ENCODE measurements around the gene KCND1.
A peak's percentile ranks its signal among the peaks of the same experiment; 100 is the strongest.
"Not testable (repeated sequence)": the region's sequence is repeated elsewhere in the genome, so short reads cannot be mapped to it uniquely, and the experiment has no call there.

The KCND1 gene

DNA sequence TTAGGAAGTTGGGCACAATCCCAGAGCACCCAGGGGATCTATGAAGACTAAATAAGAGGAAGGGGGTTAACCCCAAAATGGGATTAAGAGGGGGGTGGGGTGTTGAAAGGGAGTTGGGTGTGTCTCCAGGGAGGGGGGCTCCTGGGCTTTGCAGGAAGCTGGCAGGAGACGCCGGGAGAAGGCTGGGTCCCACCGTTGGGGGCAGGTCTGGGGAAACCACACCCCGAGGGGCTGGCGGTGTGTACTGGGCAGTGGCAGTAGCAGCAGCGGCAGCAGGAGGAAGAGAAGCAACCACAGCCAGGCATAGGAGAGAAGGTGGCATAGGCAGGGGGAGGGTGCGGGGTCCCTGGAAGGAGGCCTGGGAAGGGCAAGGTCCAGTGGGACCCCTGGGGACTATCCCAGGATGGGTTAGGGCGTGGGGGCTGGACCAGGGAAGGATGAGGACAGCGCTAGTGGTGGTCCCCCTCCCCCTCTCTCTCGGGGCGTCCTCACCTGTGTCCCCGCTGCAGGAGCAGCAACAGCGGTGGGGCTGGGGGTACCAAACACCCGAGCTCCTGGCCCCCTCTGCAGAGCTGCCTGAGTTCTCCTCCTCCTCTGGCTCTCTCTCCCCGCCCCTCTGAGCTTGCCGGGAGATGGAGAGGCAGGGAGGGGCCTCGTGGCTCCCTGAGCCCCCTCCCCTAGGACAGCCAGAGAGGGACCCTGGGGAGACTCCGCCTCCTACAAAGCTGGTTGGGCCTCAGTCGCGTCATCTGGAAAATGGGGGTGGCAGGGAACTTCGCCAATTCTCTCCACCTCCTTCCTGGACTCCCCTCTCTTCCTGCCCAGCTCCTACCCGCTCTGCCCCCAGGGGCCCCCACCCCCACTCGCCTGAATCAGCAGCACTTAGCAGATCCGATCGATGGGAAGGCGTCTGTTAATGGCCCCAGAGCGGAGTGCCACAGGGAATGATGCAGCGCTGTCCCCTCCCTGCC is at the start of gene KCND1:
Gene KCND1, minus strand, starts transcription at position 596 of the 971 bp plus-strand sequence. CDS start 1,573 bp downstream, outside the sequence.
- no peak for DNase-seq (ENCODE audit: low spot score)

- no peak for DNase-seq (ENCODE audit: low spot score)
Measured at GRCh38 chrX:49019599-49020249, 48.1 kb upstream of the KCND1 start.

GRCh38 chrX:49019050-49019449 is 47.4 kb upstream of the KCND1 start:
- DNase-seq (ENCODE audit: low spot score): no peak

GRCh38 chrX:49003696-49004095 is 32.1 kb upstream of the KCND1 start:
- DNase-seq (ENCODE audit: low spot score): no peak

- DNase-seq (ENCODE audit: low spot score): peak; percentile 83
Measured at GRCh38 chrX:49002091-49002935, 30.7 kb upstream of the KCND1 start, which contains the start of gene GRIPAP1. Gene GRIPAP1, minus strand, starts transcription at chrX:49002264. Its CDS starts 35 bp downstream, at chrX:49002229.

DNA sequence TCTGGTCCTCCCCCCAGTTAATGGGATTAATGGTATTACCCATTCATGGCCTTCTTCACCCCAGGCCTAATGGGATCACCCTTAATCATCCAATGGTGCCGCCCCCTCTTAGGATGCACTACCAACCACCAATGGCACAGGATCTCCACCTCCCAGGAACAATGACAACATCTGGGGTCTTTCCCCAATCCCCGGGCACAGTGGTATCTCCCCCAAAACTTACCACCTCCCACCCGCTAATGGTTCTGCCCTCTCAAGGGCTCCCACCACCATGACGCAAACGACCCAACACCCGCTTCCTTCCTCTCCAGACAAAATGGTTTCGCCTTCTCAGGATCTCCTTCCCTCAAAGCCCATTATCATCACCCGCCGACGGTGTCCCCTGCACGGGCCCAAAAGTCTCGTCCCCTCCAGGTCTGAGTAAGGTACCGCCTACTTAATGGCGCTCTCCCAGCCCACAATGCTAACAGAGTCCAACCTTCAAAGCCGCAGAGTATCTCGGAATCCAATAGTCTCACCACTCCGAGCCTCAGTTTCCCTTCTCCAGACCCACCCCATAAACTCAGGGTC is 30.0 kb upstream of the KCND1 start:
- peak; percentile 33 for DNase-seq (ENCODE audit: low spot score)

GRCh38 chrX:49000636-49001035 is 29.0 kb upstream of the KCND1 start:
- no peak for DNase-seq (ENCODE audit: low spot score)

- DNase-seq (ENCODE audit: low spot score): no peak
Measured at GRCh38 chrX:48999030-48999429, 27.4 kb upstream of the KCND1 start.

DNA sequence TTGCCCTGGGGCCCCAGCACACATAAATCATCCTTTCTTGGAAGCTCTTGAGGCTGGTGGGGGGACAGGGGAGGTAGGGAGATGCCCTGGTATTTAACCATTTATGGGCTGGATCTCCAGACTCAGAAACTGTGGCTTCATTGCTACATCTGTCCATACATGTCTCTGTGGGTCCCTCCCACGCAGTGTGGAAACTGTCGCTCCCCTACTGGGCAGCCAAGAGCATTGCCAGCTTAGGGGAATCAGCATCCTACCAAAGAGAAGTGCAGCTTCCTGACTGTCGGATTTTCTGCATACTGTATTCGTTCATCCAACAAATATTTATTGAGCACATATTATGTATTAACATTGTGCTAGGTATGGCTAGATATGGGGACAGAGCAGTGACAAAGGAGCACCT is 26.7 kb upstream of the KCND1 start:
- no peak for DNase-seq (ENCODE audit: low spot score)

GRCh38 chrX:48997865-48998264 is 26.2 kb upstream of the KCND1 start:
- no peak for DNase-seq (ENCODE audit: low spot score)

DNA sequence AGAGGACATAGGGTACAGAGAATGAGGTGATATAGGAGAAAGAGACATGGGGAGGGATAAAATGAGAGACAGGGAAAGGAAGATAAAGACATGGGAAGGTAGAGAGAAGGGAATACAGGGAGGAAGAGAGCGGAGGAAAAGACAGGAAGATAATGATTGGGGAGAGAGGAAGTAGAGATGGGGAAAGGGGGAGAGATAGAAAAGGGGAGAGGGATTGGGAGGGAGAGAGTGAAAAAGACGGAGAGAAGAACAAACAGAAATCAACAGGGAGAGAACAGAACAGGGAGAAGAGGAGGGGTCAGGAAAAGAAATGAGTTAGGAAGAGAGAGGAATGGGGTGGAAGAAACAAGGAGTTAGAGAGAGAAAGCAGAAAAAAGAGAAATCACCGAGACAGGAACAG is 25.8 kb upstream of the KCND1 start:
- DNase-seq (ENCODE audit: low spot score): no peak

DNA sequence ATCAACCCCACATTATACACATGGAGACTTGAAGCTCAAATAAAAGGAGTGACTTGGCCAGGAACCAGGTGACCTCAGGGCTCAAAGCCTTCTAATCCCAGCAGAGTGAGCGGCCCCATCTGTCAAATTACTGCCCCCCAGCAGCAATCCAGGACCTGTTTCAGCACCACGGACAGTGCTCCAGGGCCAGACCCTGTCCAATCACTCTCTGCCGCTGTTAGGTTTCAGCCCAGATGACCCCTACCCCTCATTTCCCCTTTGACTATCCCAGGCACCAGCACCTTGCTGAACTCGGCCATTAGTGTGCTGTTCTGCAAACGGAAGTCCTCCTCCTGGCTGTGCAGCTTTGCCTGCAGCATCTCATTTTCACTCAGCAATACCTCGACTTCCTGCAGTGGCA is 25.3 kb upstream of the KCND1 start:
- DNase-seq (ENCODE audit: low spot score): no peak

- no peak for DNase-seq (ENCODE audit: low spot score)
Measured at GRCh38 chrX:48992341-48992740, 20.7 kb upstream of the KCND1 start.

- DNase-seq (ENCODE audit: low spot score): no peak
Measured at GRCh38 chrX:48989483-48989882, 17.8 kb upstream of the KCND1 start.

- no peak for DNase-seq (ENCODE audit: low spot score)
Measured at GRCh38 chrX:48983896-48984295, 12.3 kb upstream of the KCND1 start.

DNA sequence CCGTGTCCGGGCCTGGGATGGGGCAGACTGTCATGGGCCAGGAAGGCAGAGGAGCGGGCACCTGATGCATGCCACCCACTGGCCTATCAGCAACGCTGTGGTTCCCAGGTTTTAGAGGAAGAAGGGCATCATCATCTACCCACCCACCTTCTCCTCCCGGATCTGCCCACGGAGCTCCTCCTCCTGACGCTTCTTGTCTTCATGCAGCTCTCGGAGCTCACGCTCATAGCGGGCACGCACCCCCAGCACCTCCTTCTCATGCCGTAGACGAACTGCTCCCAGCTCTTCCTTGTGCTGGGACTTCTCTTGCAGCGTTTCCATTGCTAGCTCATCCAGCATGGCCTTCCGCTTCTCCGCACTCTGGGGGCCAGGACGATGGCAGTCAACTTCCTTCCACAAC is 11.4 kb upstream of the KCND1 start:
- no peak for DNase-seq (ENCODE audit: low spot score)

GRCh38 chrX:48981178-48981577 is 9.5 kb upstream of the KCND1 start:
- DNase-seq (ENCODE audit: low spot score): no peak

GRCh38 chrX:48980341-48980740 is 8.7 kb upstream of the KCND1 start:
- not testable (repeated sequence) for DNase-seq (ENCODE audit: low spot score)

DNA sequence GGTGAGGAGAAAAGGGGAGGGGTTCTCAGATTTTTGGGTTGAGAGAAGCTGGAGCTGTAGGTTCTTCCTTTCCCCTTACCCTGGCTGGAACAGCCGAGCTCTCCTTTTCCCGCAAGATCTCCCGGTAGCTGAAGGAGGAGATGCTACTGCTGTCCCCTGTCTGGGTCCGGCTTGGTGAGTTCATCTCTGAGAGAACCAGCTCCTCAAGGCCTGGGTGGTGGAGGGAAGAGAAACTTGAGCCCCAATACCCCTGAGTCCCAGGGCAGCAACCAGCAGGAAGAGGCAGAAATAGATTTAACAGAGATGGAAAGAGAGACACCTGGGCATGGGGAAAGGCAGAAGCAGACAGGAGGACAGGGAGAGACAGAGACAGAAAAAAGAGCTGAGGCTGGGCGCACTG is 6.6 kb upstream of the KCND1 start:
- no peak for DNase-seq (ENCODE audit: low spot score)

GRCh38 chrX:48976086-48976485 is 4.4 kb upstream of the KCND1 start:
- DNase-seq (ENCODE audit: low spot score): no peak

GRCh38 chrX:48975541-48975940 is 3.9 kb upstream of the KCND1 start:
- no peak for DNase-seq (ENCODE audit: low spot score)

DNA sequence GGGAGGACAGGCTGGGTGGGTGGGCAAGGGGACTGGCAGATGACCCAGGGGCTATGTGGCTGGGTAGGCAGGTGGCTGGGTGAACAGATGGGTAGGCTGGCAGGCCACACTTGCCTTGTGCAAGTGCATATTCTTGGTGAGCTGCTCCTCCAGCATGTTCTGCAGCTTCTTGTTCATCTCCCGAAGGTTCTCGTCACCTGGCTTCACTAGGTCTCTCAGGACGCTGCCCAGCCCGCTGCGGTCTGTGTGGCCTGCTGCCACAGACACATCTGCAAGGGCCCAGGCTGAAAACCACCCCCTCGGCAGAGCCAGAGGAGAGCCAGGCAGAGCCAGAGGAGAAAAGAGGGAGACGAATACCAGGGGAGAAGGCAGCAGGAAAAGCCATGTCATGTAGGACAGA is 3.4 kb upstream of the KCND1 start:
- DNase-seq (ENCODE audit: low spot score): no peak
